ENCODE results near the gene NKIRAS1.
"Not testable (repeated sequence)": the region's sequence is repeated elsewhere in the genome, so short reads cannot be mapped to it uniquely, and the experiment has no call there.

The NKIRAS1 gene

GRCh38 chr3:23911397-23911796 is 5.4 kb downstream of the NKIRAS1 start:
- no peak for FAIRE-seq
- DNase-seq (ENCODE audit: insufficient read length, low spot score) = no peak

GRCh38 chr3:23909341-23909740 is 7.4 kb downstream of the NKIRAS1 start:
- no peak for FAIRE-seq
- DNase-seq (ENCODE audit: insufficient read length, low spot score) = no peak

- no peak for FAIRE-seq
Observed at GRCh38 chr3:23904545-23904944, 12.2 kb downstream of the NKIRAS1 start.

GRCh38 chr3:23900744-23901143 is 16.0 kb downstream of the NKIRAS1 start:
- no peak for FAIRE-seq

More at GRCh38 chr3:23904545-23904944, 12.2 kb downstream of the NKIRAS1 start:
- DNase-seq (ENCODE audit: insufficient read length, low spot score) = no peak

GRCh38 chr3:23895181-23895580 is 21.6 kb downstream of the NKIRAS1 start:
- no peak for FAIRE-seq
- no peak for DNase-seq (ENCODE audit: insufficient read length, low spot score)

More at GRCh38 chr3:23900744-23901143, 16.0 kb downstream of the NKIRAS1 start:
- no peak for DNase-seq (ENCODE audit: insufficient read length, low spot score)

- DNase-seq (ENCODE audit: insufficient read length, low spot score) (no peak), FAIRE-seq (no peak)
Observed at GRCh38 chr3:23894254-23895061, 22.3 kb downstream of the NKIRAS1 start.

GRCh38 chr3:23889950-23890349 is 26.8 kb downstream of the NKIRAS1 start:
- no peak for DNase-seq (ENCODE audit: insufficient read length, low spot score)

GRCh38 chr3:23889386-23889785 is 27.4 kb downstream of the NKIRAS1 start:
- DNase-seq (ENCODE audit: insufficient read length, low spot score) (no peak), FAIRE-seq (no peak)

More at GRCh38 chr3:23889950-23890349, 26.8 kb downstream of the NKIRAS1 start:
- FAIRE-seq = no peak

- DNase-seq (ENCODE audit: insufficient read length, low spot score) (no peak), FAIRE-seq (peak; percentile 76)
Observed at GRCh38 chr3:23888617-23889228, 28.1 kb downstream of the NKIRAS1 start.

- FAIRE-seq = no peak
- DNase-seq (ENCODE audit: insufficient read length, low spot score) = no peak
Observed at GRCh38 chr3:23886311-23886710, 30.5 kb downstream of the NKIRAS1 start.

- FAIRE-seq (no peak), DNase-seq (ENCODE audit: insufficient read length, low spot score) (no peak)
Observed at GRCh38 chr3:23885210-23885609, 31.6 kb downstream of the NKIRAS1 start.

- DNase-seq (ENCODE audit: insufficient read length, low spot score) (no peak), FAIRE-seq (no peak)
Observed at GRCh38 chr3:23884481-23884880, 32.3 kb downstream of the NKIRAS1 start.

- FAIRE-seq = no peak
- no peak for DNase-seq (ENCODE audit: insufficient read length, low spot score)
Observed at GRCh38 chr3:23882487-23882918, 34.3 kb downstream of the NKIRAS1 start.

- not testable (repeated sequence) for DNase-seq (ENCODE audit: insufficient read length, low spot score); FAIRE-seq
Observed at GRCh38 chr3:23881993-23882392, 34.8 kb downstream of the NKIRAS1 start.

- FAIRE-seq (no peak), DNase-seq (ENCODE audit: insufficient read length, low spot score) (no peak)
Observed at GRCh38 chr3:23880703-23881339, 36.0 kb downstream of the NKIRAS1 start.

GRCh38 chr3:23879485-23879884 is 37.3 kb downstream of the NKIRAS1 start:
- FAIRE-seq (no peak), DNase-seq (ENCODE audit: insufficient read length, low spot score) (no peak)

GRCh38 chr3:23877329-23877980 is 39.3 kb downstream of the NKIRAS1 start:
- DNase-seq (ENCODE audit: insufficient read length, low spot score) = no peak

GRCh38 chr3:23876923-23877322 is 39.9 kb downstream of the NKIRAS1 start:
- no peak for FAIRE-seq
- no peak for DNase-seq (ENCODE audit: insufficient read length, low spot score)

More at GRCh38 chr3:23877329-23877980, 39.3 kb downstream of the NKIRAS1 start:
- FAIRE-seq = no peak

- FAIRE-seq (no peak), DNase-seq (ENCODE audit: insufficient read length, low spot score) (no peak)
Observed at GRCh38 chr3:23875113-23875725, 41.6 kb downstream of the NKIRAS1 start.

GRCh38 chr3:23874359-23875112 is 42.3 kb downstream of the NKIRAS1 start:
- DNase-seq (ENCODE audit: insufficient read length, low spot score) = no peak
- FAIRE-seq = no peak

Data from GM19239 (cell line).